Ovary (tissue), 9 donors: ENCODE data around the gene YBX1. TPM values are rescaled to one million over a fixed set of nuclear protein-coding genes. Genes with fewer than 3 reads are reported as not detected.
"Not testable (repeated sequence)": the region's sequence is repeated elsewhere in the genome, so short reads cannot be mapped to it uniquely, and the experiment has no call there.

Experiments
- DNase-seq, 5 donors: peaks; one replicate each; pipeline ENCODE4 v3.0.0-alpha.2; 2019 to 2020
- H3K27ac ChIP-seq, 2 donors: fragments of 200-600 bp; one replicate each; pipeline versions ENCODE4 v1.5.1 to v1.8.0; 2019 to 2022
- H3K27me3 ChIP-seq: fragments of 200-600 bp; one replicate; pipeline ENCODE4 v1.8.0; 2022
- H3K36me3 ChIP-seq: fragments of 200-600 bp; sonication (generic); one replicate; pipeline ENCODE4 v1.5.1; 2019
- H3K4me1 ChIP-seq: one replicate; pipeline ENCODE4 v1.8.1; 2013; ENCODE audit warnings: mild to moderate bottlenecking, moderate library complexity; ENCODE audit not compliant: insufficient read depth
- H3K4me3 ChIP-seq: fragments of 200-600 bp; sonication (generic); one replicate; pipeline ENCODE4 v1.5.1; 2017
- H3K9me3 ChIP-seq, 2 donors: fragments of 200-600 bp in 1 of 2; sonication (generic) in 1 of 2; one replicate each; pipeline versions ENCODE4 v1.5.1 to v1.8.1; 2013 to 2019; ENCODE audit warnings: mild to moderate bottlenecking in 1 of 2, moderate library complexity in 1 of 2
- EP300 ChIP-seq: sonication (generic); formaldehyde crosslinking; IDR thresholded peaks from one replicate; pipeline ENCODE4 v1.6.1; 2017; ENCODE audit warnings: antibody characterized with exemption
- POLR2A ChIP-seq: fragments of 450-650 bp; IDR thresholded peaks from one replicate; pipeline ENCODE4 v1.6.1; 2017; ENCODE audit warnings: antibody characterized with exemption, mild to moderate bottlenecking, moderate library complexity
- WGBS, 3 donors: extraction: QIAGEN DNeasy Blood & Tissue Kit in 1 of 3; methylation state at CpG; one replicate each; pipeline versions ENCODE4 v1.1.5 to v1.1.7; 2013 to 2017; 5-methylcytosine and 5-hydroxymethylcytosine counted together
- intact Hi-C, 4 donors: fragments of 100-400 bp; cut with DNase I; formaldehyde crosslinking; loops; one replicate each; pipeline versions ENCODE4 v1.11.0 to v1.15.1; 2022 to 2023
- polyA plus RNA-seq, 2 donors: library from polyadenylated mRNA; stranded (reverse); fragments of 200-250 nt in 1 of 2; fragments of 350-450 nt in 1 of 2; fragmentation: Illumina TruSeq in 1 of 2; extraction: RNeasy Lipid Tissue Mini Kit (QIAGEN cat#74804) in 1 of 2; gene quantifications; one replicate each; pipeline ENCODE4 v1.2.3, GENCODE V29; 2013 to 2014
- total RNA-seq, 7 donors: library from RNA; depleted of rRNA in 2 of 7; stranded (reverse); fragments of >200 nt in 2 of 7; fragmentation: NEBNext Ultra II Directional in 3 of 7; extraction: Animal tissue kit (Norgen Biotek cat#: 25700) in 3 of 7; gene quantifications; one replicate each; pipeline versions ENCODE4 v1.1.0 to v1.2.4, GENCODE V29; 2016 to 2023
- TF ChIP-seq, protein P1 (sequence below), 3 donors: fragments of 450-650 bp in 2 of 3; fragments of 200-600 bp in 1 of 3; IDR thresholded peaks; one replicate each; pipeline versions ENCODE4 v1.5.1 to v1.8.0; 2016 to 2022; ENCODE audit warnings: antibody characterized with exemption in 3 of 3, mild to moderate bottlenecking in 1 of 3
- donor health status: DM: no; HTN: no; CAD: no; lungs with moderate emphysema.
- donor health status: DM: no; HTN: no; CAD: no.
- donor health status: Bipolar disorder and iron deficiency.
- donor health status: DM: yes; HTN: yes; CAD: no.
- donor health status: DM: no; HTN: no; CAD: no.
- donor health status: DM: yes; HTN: yes; CAD: no.

Gene YBX1
- total and polyA plus RNA-seq, 9 donors, result 196 to 909 (median 381) TPM

- peaks cover 3% of the 10 kb centered on the region for H3K36me3 ChIP-seq
- no peak overlapping the region for H3K4me3 ChIP-seq
- no peaks in the 10 kb centered on the region for H3K4me1 ChIP-seq
- no peaks in the 10 kb centered on the region for H3K9me3 ChIP-seq
- H3K27ac ChIP-seq, result no peak overlapping the region
- TF ChIP-seq POLR2A (no peak), EP300 (no peak)
- no peaks in the 10 kb centered on the region for H3K27me3 ChIP-seq
- intact Hi-C loops, result no loop called here
- DNase-seq, result no peak
These were observed 17.8 kb downstream of the YBX1 start for GRCh38 chr1:42700006-42700405.

GRCh38 chr1:42703888-42704464, 21.8 kb downstream of the YBX1 start:
- no peak for DNase-seq
- Histone ChIP-seq H3K4me3 (no peak overlapping the region), H3K27ac (no peak overlapping the region), H3K36me3 (no peaks in the 10 kb centered on the region), H3K9me3 (no peaks in the 10 kb centered on the region), H3K27me3 (no peaks in the 10 kb centered on the region), H3K4me1 (no peaks in the 10 kb centered on the region)
- TF ChIP-seq POLR2A (no peak), EP300 (no peak)
- TF ChIP-seq, protein P1, sequence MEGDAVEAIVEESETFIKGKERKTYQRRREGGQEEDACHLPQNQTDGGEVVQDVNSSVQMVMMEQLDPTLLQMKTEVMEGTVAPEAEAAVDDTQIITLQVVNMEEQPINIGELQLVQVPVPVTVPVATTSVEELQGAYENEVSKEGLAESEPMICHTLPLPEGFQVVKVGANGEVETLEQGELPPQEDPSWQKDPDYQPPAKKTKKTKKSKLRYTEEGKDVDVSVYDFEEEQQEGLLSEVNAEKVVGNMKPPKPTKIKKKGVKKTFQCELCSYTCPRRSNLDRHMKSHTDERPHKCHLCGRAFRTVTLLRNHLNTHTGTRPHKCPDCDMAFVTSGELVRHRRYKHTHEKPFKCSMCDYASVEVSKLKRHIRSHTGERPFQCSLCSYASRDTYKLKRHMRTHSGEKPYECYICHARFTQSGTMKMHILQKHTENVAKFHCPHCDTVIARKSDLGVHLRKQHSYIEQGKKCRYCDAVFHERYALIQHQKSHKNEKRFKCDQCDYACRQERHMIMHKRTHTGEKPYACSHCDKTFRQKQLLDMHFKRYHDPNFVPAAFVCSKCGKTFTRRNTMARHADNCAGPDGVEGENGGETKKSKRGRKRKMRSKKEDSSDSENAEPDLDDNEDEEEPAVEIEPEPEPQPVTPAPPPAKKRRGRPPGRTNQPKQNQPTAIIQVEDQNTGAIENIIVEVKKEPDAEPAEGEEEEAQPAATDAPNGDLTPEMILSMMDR (IDR thresholded peaks at IDR 0.05), result no peak
- 93 to 95% (median 94%) methylated on average over 7 of the region's 7 CpGs for WGBS, 3 donors
- intact Hi-C loops, result no loop called here

DNA sequence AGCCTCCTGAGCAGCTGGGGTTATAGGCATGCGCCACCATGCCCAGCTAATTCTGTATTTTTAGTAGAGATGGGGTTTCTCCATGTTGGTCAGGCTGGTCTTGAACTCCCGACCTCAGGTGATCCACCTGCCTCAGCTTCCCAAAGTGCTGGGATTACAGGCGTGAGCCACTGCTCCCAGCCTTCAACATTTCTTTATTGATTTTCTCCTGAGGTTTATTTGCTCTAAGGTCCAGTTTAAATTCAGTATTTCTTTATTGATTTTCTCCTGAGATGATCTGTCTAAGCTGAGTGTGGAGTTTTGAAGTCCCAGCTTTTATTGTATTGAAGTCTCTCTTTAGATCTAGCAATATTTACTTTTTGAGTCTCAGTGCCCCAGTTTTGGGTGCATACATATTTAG, 30.6 kb downstream of the YBX1 start:
- H3K4me3 ChIP-seq, DNase-seq, H3K27me3 ChIP-seq, H3K27ac ChIP-seq, H3K9me3 ChIP-seq, intact Hi-C loops, H3K36me3 ChIP-seq, H3K4me1 ChIP-seq: not testable (repeated sequence)
- 97 to 100% (median 98%) methylated on average over 3 of the region's 3 CpGs for WGBS, 3 donors

- Histone ChIP-seq H3K4me3 (no peak overlapping the region), H3K4me1 (no peaks in the 10 kb centered on the region), H3K9me3 (peaks cover 0 to 4% of the 10 kb centered on the region in 2 donors), H3K27ac (no peak overlapping the region), H3K27me3 (no peaks in the 10 kb centered on the region), H3K36me3 (no peaks in the 10 kb centered on the region)
- intact Hi-C loops, result no loop called here
- DNase-seq, result no peak
- no peak for TF ChIP-seq EP300
- TF ChIP-seq, protein P1 (IDR thresholded peaks at IDR 0.05), result no peak
- no peak for TF ChIP-seq POLR2A
These were observed 31.1 kb downstream of the YBX1 start for GRCh38 chr1:42713293-42713692.

- H3K4me1 ChIP-seq, H3K27ac ChIP-seq, H3K9me3 ChIP-seq, H3K4me3 ChIP-seq, H3K36me3 ChIP-seq, intact Hi-C loops, H3K27me3 ChIP-seq, DNase-seq: not testable (repeated sequence)
These were observed 32.2 kb downstream of the YBX1 start for GRCh38 chr1:42714441-42714840.

GRCh38 chr1:42720868-42721267, 38.6 kb downstream of the YBX1 start:
- DNase-seq, result no peak
- H3K9me3 ChIP-seq, result no peaks in the 10 kb centered on the region
- H3K36me3 ChIP-seq, result no peaks in the 10 kb centered on the region
- H3K4me3 ChIP-seq, result no peak overlapping the region
- H3K4me1 ChIP-seq, result no peaks in the 10 kb centered on the region
- intact Hi-C loops, result no loop called here
- H3K27me3 ChIP-seq, result no peaks in the 10 kb centered on the region
- 94 to 97% (median 96%) methylated on average over 1 of the region's 1 CpG for WGBS, 3 donors
- TF ChIP-seq, protein P1 (IDR thresholded peaks at IDR 0.05), result no peak
- TF ChIP-seq EP300 (no peak), POLR2A (no peak)
- H3K27ac ChIP-seq, result no peak overlapping the region
